IMR-90 (cell line): ENCODE results near the gene GPRC5B. TPM values are rescaled to one million over a fixed set of nuclear protein-coding genes. Genes with fewer than 3 reads are reported as not detected.

ENCODE experiments used
- ATAC-seq: fragments of 200-7000 bp; cut with Tn5 transposase; 2 replicates; pipeline ENCODE4 v1.9.1; 2020; ENCODE audit warnings: low read depth, mild to moderate bottlenecking, moderate library complexity
- BruUV-seq: library from RNA; stranded (reverse); fragments of 400-500 nt; replicated peaks from 2 replicates; lab custom pipeline; 2021; lab: Mats Ljungman, UMichigan
- CTCF ChIA-PET: fragments of 300-600 bp; formaldehyde crosslinking; extraction: SDS; loops from one replicate; lab custom pipeline; 2021; ENCODE audit warnings: antibody characterized with exemption; lab: Yijun Ruan, JAX
- POLR2A ChIA-PET: fragments of 300-600 bp; sonication (Branson Sonifier 250); formaldehyde crosslinking; loops from one replicate; lab custom pipeline; 2022; ENCODE audit warnings: antibody characterized with exemption; ENCODE audit not compliant: unreplicated experiment; lab: Charles Lee
- DNase-seq: peaks from one replicate; pipeline ENCODE4 v3.0.0; 2013
- H2AFZ ChIP-seq: replicated peaks from 2 replicates; pipeline ENCODE3; 2013; ENCODE audit warnings: low read length, mild to moderate bottlenecking; ENCODE audit not compliant: poor library complexity
- H2AK5ac ChIP-seq: 2 replicates; pipeline ENCODE4 v1.6.1; 2013; ENCODE audit warnings: low read depth, low read length, inconsistent platforms
- H2AK9ac ChIP-seq: replicated peaks from 2 replicates; pipeline ENCODE3; 2013; ENCODE audit warnings: mild to moderate bottlenecking, low read depth, low read length, moderate library complexity; ENCODE audit not compliant: poor library complexity
- H2BK120ac ChIP-seq: 2 replicates; pipeline ENCODE4 v1.6.1; 2013; ENCODE audit warnings: low read depth, low read length, inconsistent platforms
- H2BK15ac ChIP-seq: 3 replicates; pipeline ENCODE4 v1.6.1; 2013; ENCODE audit warnings: low read depth, low read length, inconsistent platforms
- H2BK20ac ChIP-seq: 2 replicates; pipeline ENCODE4 v1.6.1; 2013; ENCODE audit warnings: low read depth, mild to moderate bottlenecking, inconsistent platforms, low read length, moderate library complexity
- H2BK5ac ChIP-seq: 2 replicates; pipeline ENCODE4 v1.6.1; 2013; ENCODE audit warnings: mild to moderate bottlenecking, low read depth, low read length, inconsistent platforms; ENCODE audit not compliant: poor library complexity, severe bottlenecking
- H3K14ac ChIP-seq: replicated peaks from 2 replicates; pipeline ENCODE4 v1.6.1; 2013; ENCODE audit warnings: low read depth, low read length, inconsistent platforms
- H3K18ac ChIP-seq: 2 replicates; pipeline ENCODE4 v1.6.1; 2013; ENCODE audit warnings: low read depth, low read length, control low read depth
- H3K23ac ChIP-seq: 2 replicates; pipeline ENCODE4 v1.6.1; 2013; ENCODE audit warnings: low read depth, low read length, inconsistent platforms
- H3K27ac ChIP-seq: 2 replicates; pipeline ENCODE4 v1.5.1; 2013; ENCODE audit warnings: mild to moderate bottlenecking, control low read depth, low read length; ENCODE audit not compliant: insufficient read depth
- H3K27me3 ChIP-seq: 2 replicates; pipeline ENCODE4 v1.6.1; 2013; ENCODE audit warnings: low read length; ENCODE audit not compliant: control insufficient read depth, insufficient read depth
- H3K36me3 ChIP-seq: 2 replicates; pipeline ENCODE4 v1.6.1; 2013; ENCODE audit warnings: low read length, mixed read lengths; ENCODE audit not compliant: control insufficient read depth, insufficient read depth
- H3K4ac ChIP-seq: 2 replicates; pipeline ENCODE4 v1.6.1; 2013; ENCODE audit warnings: low read depth, low read length, inconsistent platforms
- H3K4me1 ChIP-seq: 2 replicates; pipeline ENCODE4 v1.6.1; 2013; ENCODE audit warnings: low read length, mixed read lengths; ENCODE audit not compliant: control insufficient read depth, insufficient read depth
- H3K4me2 ChIP-seq: 2 replicates; pipeline ENCODE4 v1.6.1; 2013; ENCODE audit warnings: low read depth, mild to moderate bottlenecking, control low read depth, low read length, moderate library complexity
- H3K4me3 ChIP-seq: 2 replicates; pipeline ENCODE4 v1.5.1; 2013; ENCODE audit warnings: low read depth, mild to moderate bottlenecking, control low read depth, low read length, moderate library complexity; ENCODE audit not compliant: insufficient read depth
- H3K56ac ChIP-seq: 2 replicates; pipeline ENCODE4 v1.6.1; 2013; ENCODE audit warnings: low read length, inconsistent platforms; ENCODE audit not compliant: insufficient read depth; ENCODE audit errors: extremely low read depth
- H3K79me1 ChIP-seq, 2 experiments: 2 replicates each; pipeline ENCODE4 v1.6.1; 2013; ENCODE audit warnings: low read length in 2 of 2, inconsistent platforms in 1 of 2, low read depth in 1 of 2
- H3K9ac ChIP-seq: 2 replicates; pipeline ENCODE4 v1.6.1; 2013; ENCODE audit warnings: low read depth, low read length, control low read depth
- H3K9me1 ChIP-seq: 2 replicates; pipeline ENCODE4 v1.6.1; 2013; ENCODE audit warnings: low read length, inconsistent platforms; ENCODE audit not compliant: insufficient read depth
- H3K9me3 ChIP-seq: 2 replicates; pipeline ENCODE4 v1.6.1; 2013; ENCODE audit warnings: low read length; ENCODE audit not compliant: control insufficient read depth, insufficient read depth
- H4K20me1 ChIP-seq: 2 replicates; pipeline ENCODE4 v1.6.1; 2013; ENCODE audit warnings: low read length, inconsistent platforms; ENCODE audit not compliant: insufficient read depth
- H4K5ac ChIP-seq: 2 replicates; pipeline ENCODE4 v1.6.1; 2013; ENCODE audit warnings: mild to moderate bottlenecking, low read depth, low read length, control low read depth
- H4K8ac ChIP-seq, 2 experiments: 2 replicates each; pipeline ENCODE4 v1.6.1; 2013; ENCODE audit warnings: low read depth in 2 of 2, low read length in 2 of 2, control low read depth in 1 of 2, inconsistent platforms in 1 of 2
- H4K91ac ChIP-seq: 2 replicates; pipeline ENCODE4 v1.6.1; 2013; ENCODE audit warnings: low read depth, low read length, inconsistent platforms; ENCODE audit not compliant: insufficient read depth
- BHLHE40 ChIP-seq: fragments of 150-350 bp; IDR thresholded peaks from 2 replicates; pipeline ENCODE4 v1.6.1; 2016; ENCODE audit warnings: mild to moderate bottlenecking, low read depth, low read length
- CHD1 ChIP-seq: IDR thresholded peaks from 2 replicates; pipeline ENCODE4 v1.6.1; 2012; ENCODE audit warnings: low read depth, low read length, improper control_type of control experiment
- ELK1 ChIP-seq: fragments of 150-350 bp; IDR thresholded peaks from 2 replicates; pipeline ENCODE4 v1.6.1; 2016; ENCODE audit warnings: low read depth, mild to moderate bottlenecking, low read length, moderate library complexity, borderline replicate concordance
- FOS ChIP-seq: fragments of 150-350 bp; IDR thresholded peaks from 2 replicates; pipeline ENCODE4 v1.6.1; 2016; ENCODE audit warnings: low read depth, low read length
- MAFK ChIP-seq: IDR thresholded peaks from 2 replicates; pipeline ENCODE4 v1.6.1; 2012; ENCODE audit warnings: low read depth, low read length, improper control_type of control experiment
- MAZ ChIP-seq: IDR thresholded peaks from 2 replicates; pipeline ENCODE4 v1.6.1; 2012; ENCODE audit warnings: low read depth, mild to moderate bottlenecking, low read length, improper control_type of control experiment, moderate library complexity, borderline replicate concordance
- RFX5 ChIP-seq: IDR thresholded peaks from 2 replicates; pipeline ENCODE4 v1.8.0; 2012; ENCODE audit warnings: low read depth, mild to moderate bottlenecking, low read length, moderate library complexity
- whole genome bisulfite sequencing, 2 experiments: methylation state at CpG; one replicate each; pipeline versions ENCODE4 v1.1.5 to v1.1.7; 2013; ENCODE audit warnings: missing lambda C conversion rate in 2 of 2; ENCODE audit not compliant: insufficient read length in 1 of 2; ENCODE audit errors: extremely low coverage in 2 of 2; 5-methylcytosine and 5-hydroxymethylcytosine counted together
- dilution Hi-C: fragments of 300-500 bp; cut with HindIII; formaldehyde crosslinking; loops from one replicate; pipeline ENCODE4 v1.14.3; 2018; ENCODE audit warnings: low sequenced_read_pairs; ENCODE audit not compliant: unreplicated experiment
- in situ Hi-C: fragments of 300-500 bp; cut with MboI; formaldehyde crosslinking; loops from 3 replicates; pipeline ENCODE4 v1.14.3; 2019; ENCODE audit warnings: low sequenced_read_pairs, inconsistent platforms, mixed read lengths
- intact Hi-C: fragments of 100-400 bp; cut with micrococcal nuclease; formaldehyde crosslinking; loops from 2 replicates; pipeline ENCODE4 v1.10.0; 2022
- polyA plus RNA-seq, 3 experiments: library from polyadenylated mRNA; depleted of rRNA; stranded (reverse); fragments of >200 nt; gene quantifications; 2 replicates each; pipeline ENCODE4 v1.2.3, GENCODE V29; 2012; ENCODE audit warnings: low replicate concordance in 1 of 3
- total RNA-seq: library from RNA; depleted of rRNA; stranded (reverse); fragments of >200 nt; gene quantifications from 2 replicates; pipeline ENCODE4 v1.2.3, GENCODE V29; 2012

The GPRC5B gene
- total and polyA plus RNA-seq, 2 of the 4 experiments (the other 2 are of a cell fraction): 2.5 to 8.5 TPM

- no peak overlapping the region; the same call in 1 of the 2 replicates for H4K91ac ChIP-seq
- no peak overlapping the region for H2BK5ac ChIP-seq
- H3K18ac ChIP-seq: no peak overlapping the region
- no peaks in the 10 kb centered on the region for H3K9me1 ChIP-seq
- dilution Hi-C loops (no loop called here), intact Hi-C loops (no loop called here), in situ Hi-C loops (no loop called here)
- no peak overlapping the region for H3K9ac ChIP-seq
- no peak overlapping the region for H4K8ac ChIP-seq
- no CpG with 5 or more reads among the region's 6 CpGs for WGBS, 2 experiments
- no peak overlapping the region for H3K4ac ChIP-seq
- no peak overlapping the region for H3K23ac ChIP-seq
- H3K27me3 ChIP-seq: no peaks in the 10 kb centered on the region; the same call in 1 of the 2 replicates
- no peaks in the 10 kb centered on the region for H3K79me1 ChIP-seq
- H4K20me1 ChIP-seq: no peaks in the 10 kb centered on the region
- ATAC-seq (no peak), DNase-seq (no peak)
- no peak overlapping the region for H3K14ac ChIP-seq
- no TSS peak for BruUV-seq
- no peak overlapping the region for H3K4me2 ChIP-seq
- no peak overlapping the region for H2BK20ac ChIP-seq
- H2BK15ac ChIP-seq: no peak overlapping the region
- H2AFZ ChIP-seq: no peak overlapping the region
- no peak overlapping the region for H3K56ac ChIP-seq
- peaks cover 5% of the 10 kb centered on the region for H3K4me1 ChIP-seq
- no peak overlapping the region for H2BK120ac ChIP-seq
- H3K4me3 ChIP-seq: no peak overlapping the region
- ChIA-PET POLR2A (no interaction called here), CTCF (no interaction called here)
- no peak overlapping the region for H4K5ac ChIP-seq
- no peak overlapping the region for H2AK5ac ChIP-seq
- TF ChIP-seq MAZ (no peak), BHLHE40 (no peak), RFX5 (no peak), ELK1 (no peak), CHD1 (no peak), MAFK (no peak), FOS (no peak)
- no peaks in the 10 kb centered on the region for H3K9me3 ChIP-seq
- no peaks in the 10 kb centered on the region for H3K36me3 ChIP-seq
- H2AK9ac ChIP-seq: no peak overlapping the region
- H3K27ac ChIP-seq: no peak overlapping the region
Observed at GRCh38 chr16:19842426-19843157, 42.1 kb downstream of the GPRC5B start.
